CD4-positive, alpha-beta T cell treated with Interleukin-15 for 1 hour (primary cell): ENCODE results near the gene ZNF554.
A peak's percentile ranks its signal among the peaks of the same experiment; 100 is the strongest.

Experiments
- DNase-seq: peaks from one replicate; pipeline ENCODE4 v3.0.0-alpha.2; 2020

ZNF554 gene

DNA sequence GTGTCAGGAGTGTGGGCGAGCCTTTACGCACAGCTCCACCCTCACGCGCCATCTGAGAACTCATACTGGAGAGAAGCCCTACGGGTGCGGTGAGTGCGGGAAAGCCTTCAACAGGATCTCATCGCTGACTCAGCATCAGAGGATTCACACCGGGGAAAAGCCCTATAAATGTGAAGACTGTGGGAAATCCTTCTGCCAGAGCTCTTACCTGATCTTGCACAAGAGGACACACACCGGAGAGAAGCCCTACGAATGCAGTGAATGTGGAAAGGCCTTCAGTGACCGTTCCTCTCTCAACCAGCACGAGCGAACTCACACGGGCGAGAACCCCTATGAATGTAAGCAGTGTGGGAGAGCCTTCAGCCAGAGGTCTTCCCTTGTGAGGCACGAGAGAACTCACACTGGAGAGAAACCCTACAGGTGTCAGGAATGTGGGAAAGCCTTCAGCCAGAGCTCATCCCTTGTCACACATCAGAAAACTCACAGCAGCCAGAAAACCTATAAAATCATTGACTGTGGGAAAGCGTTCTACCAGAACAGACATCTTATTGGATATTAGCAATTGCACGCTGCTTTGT is 14.7 kb downstream of the ZNF554 start:
- no peak for DNase-seq

- no peak for DNase-seq
These were observed 17.8 kb downstream of the ZNF554 start for GRCh38 chr19:2837430-2837829.

- DNase-seq, result peak; percentile 99
These were observed 21.4 kb downstream of the ZNF554 start, which contains the start of gene ZNF555 for GRCh38 chr19:2840794-2841791. ZNF555 (plus strand) TSS chr19:2841475; CDS start chr19:2841573, 98 bp downstream.

DNA sequence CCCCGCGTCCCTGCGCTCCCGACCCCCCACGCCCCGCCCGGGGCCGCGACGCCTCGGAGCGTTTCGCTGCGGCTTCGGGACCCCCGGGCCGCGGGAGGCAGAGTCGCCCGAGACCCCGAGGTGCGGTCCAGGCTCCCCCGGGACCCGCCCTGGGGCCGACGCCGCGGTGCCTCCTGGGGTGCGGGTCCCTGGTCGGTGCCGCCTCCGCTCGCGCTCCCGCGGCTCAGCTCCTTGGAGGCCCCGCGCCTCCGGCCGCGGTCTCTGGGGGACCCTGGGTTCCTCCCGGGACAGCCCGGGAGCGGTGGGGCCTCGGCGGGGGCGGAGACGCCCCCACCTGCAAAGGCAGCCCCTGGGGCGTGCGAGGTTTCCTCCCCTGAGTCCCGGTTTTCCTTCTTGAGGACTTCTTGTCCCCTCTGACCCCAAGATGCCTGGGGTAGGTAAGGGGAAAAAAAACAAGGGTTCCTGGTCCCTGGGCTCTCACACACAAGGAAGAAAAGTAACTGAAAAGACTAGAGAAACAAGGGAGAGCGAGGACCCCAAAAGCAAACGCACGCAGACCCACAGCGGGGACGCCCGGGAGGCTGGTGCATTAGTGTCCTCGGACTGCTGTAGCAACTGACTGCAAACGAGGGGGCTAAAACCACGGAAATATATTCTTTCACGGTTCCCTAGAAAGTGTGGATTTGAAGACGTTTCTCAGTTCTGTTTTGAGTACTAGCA is 22.3 kb downstream of the ZNF554 start:
- DNase-seq, result no peak

- no peak for DNase-seq
These were observed 25.4 kb downstream of the ZNF554 start for GRCh38 chr19:2845107-2845506.

DNA sequence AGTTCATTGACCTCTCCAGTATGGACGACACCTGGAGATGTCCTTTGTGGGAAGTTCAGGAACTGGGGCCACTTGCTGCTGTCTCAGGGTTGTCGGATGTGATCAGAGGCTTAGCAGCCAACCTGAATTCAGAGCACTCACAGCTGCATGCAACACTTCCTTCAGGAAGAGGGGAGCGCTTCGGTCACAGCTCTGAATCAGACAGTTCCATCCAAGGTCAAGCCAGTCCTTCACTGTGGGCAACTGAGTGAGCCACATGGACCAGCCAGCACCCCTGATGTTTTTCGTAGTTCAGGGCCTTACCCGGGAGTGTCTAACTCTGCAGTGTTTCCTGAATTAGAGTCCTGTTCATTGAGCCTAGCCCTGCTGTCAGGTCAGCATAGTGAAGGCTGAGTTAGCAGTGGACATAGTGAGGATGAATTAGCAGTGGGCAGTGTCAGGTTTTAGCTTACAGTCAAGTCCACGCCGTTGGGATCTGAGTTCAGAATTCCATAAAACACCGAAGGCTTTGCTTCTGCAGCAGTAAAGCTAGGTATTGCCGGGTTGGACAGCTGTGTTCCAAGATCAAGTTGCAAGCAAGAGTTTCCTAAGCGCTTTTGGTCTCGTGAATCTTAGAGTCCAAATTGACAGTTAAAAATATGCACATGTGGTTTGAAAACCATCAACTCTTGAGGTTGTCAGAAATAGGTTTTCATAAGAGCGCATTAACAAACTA is 26.7 kb downstream of the ZNF554 start:
- no peak for DNase-seq

- DNase-seq, result no peak
These were observed 27.8 kb downstream of the ZNF554 start for GRCh38 chr19:2847507-2847906.

DNA sequence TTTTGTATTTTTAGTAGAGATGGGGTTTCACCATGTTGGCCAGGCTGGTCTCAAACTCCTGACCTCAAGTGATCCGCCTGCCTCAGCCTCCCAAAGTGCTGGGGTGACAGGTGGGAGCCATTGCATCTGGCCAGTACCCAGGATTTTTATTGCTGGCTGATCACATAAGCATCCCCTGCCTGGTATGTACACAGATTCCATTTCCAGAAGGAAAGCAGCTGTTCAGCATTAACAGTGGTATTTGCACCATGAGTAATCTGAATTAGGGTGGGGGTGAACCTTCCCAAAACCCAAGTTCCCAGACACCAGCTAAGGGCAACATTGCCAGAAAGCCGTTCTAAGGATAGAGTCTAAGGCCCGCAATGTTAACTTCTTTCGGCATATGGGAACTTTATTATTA is 28.9 kb downstream of the ZNF554 start:
- no peak for DNase-seq

- no peak for DNase-seq
These were observed 30.7 kb downstream of the ZNF554 start for GRCh38 chr19:2850256-2850925.

- DNase-seq, result no peak
These were observed 32.9 kb downstream of the ZNF554 start for GRCh38 chr19:2852598-2852997.

DNA sequence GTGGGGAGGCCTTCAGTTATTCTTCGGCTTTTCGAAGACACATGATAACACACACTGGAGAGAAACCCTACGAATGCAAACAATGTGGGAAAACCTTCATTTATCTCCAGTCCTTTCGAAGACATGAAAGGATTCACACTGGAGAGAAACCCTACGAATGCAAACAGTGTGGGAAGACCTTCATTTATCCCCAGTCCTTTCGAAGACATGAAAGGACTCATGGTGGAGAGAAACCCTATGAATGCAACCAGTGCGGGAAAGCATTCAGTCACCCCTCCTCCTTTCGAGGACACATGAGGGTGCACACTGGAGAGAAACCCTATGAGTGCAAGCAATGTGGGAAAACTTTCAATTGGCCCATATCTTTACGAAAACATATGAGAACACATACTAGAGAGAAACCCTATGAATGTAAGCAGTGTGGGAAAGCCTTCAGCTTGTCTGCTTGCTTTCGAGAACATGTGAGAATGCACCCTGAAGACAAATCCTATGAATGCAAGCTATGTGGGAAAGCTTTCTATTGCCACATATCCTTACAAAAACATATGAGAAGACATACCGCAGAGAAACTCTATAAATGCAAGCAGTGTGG is 33.4 kb downstream of the ZNF554 start:
- no peak for DNase-seq

DNA sequence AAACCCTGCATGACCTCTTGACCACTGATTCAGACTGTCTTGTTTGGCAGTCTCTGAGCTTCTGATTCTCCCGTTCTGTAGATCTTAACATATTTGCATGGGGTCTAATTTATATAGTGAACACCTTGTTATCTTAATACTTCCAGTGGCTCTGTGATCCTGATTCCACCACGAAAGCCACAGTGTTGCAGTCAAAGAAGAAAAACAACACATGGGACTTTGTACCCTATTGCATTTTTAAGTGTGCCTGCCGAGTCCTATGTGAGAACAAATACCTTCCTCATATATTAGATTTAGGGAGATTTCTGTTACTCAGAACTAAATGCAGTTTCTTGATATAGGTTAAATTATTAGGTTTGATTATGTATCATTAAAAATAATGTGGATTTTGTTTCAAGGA is 35.2 kb downstream of the ZNF554 start:
- no peak for DNase-seq

DNA sequence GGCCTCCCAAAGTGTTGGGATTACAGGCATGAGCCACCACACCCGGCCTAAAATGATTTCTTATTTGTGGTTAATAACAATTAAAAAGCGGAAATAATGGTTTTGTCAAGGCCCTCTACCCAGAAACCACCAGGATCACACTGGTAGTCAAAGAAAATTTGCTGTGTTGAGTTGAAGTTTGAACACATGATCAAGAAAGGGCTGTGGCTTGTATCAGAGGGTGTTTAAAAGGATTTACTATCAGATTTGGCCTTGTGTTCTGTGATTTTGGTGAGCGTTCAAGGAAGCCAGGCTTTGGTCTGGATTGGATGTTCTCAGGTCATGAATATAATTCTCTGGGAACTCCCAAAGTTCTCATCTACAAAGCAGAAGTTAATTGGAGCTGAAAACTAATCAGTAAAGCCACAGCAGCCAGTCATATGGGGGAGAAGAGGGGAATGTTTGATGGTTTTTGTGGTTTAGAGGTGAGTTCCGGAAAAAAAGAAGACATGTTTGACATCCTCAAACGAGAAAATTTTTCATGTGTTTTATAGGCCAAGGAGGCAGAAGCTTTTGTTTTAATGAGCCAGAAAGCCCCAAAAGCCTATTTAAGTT is 36.9 kb downstream of the ZNF554 start:
- no peak for DNase-seq

GRCh38 chr19:2858864-2859263 is 39.2 kb downstream of the ZNF554 start:
- no peak for DNase-seq

- DNase-seq, result no peak
These were observed 44.1 kb downstream of the ZNF554 start for GRCh38 chr19:2863816-2864215.

DNA sequence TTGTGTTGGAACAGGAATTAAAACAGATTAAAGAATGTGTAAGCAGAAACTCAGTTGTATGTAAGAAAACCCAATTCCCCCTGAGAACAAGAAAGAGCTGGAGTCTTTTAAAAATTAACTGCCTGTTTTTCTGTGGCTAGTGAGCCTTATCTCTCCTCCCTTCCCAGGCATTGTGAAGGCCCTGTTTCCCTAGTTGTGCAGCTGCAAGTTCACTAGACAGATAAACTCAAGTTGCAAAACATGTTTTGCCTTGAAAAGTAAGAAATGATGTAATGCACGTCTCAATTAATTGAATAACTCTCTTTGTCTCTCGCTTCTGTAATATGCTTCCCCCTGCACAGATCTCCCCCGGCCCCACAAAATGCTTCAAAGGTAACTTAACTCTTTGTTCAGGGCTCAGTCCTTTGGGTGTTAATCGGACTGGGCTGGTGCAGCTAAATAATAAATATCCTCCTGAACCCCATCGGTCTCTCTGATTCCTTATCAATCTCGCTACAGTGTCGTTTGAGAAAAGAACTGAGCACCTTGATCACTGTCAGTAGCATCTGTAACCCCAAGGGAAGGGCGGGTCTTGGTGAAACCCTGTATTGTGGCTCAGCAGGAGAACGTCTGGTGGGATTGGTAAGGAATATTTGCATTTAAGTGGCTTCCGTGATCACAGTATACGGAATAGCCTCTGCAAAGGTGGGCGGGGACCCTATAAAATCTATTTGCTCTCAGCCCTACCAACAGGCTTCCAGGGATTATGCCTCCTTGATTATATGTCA is 45.8 kb downstream of the ZNF554 start:
- DNase-seq, result no peak

GRCh38 chr19:2866495-2867024 is 46.9 kb downstream of the ZNF554 start:
- no peak for DNase-seq

- peak; percentile 19 for DNase-seq
These were observed 47.6 kb downstream of the ZNF554 start, which contains the start of gene ZNF556 for GRCh38 chr19:2867025-2867991. ZNF556 (plus strand) TSS chr19:2867335; CDS start chr19:2867422, 87 bp downstream.

GRCh38 chr19:2869618-2870017 is 50.0 kb downstream of the ZNF554 start:
- DNase-seq, result no peak
